ENCODE measurements around the gene YJEFN3. TPM values are rescaled to one million over a fixed set of nuclear protein-coding genes. Genes with fewer than 3 reads are reported as not detected.

YJEFN3 gene
- total RNA-seq = 4.9 TPM

- ATAC-seq = no peak
- DNase-seq (ENCODE audit: low spot score) = no peak
- intact Hi-C loops (cut with DNase I) = no loop called here
These were observed at the start of gene YJEFN3 for GRCh38 chr19:19528721-19529490. Gene YJEFN3, plus strand, starts transcription at chr19:19528911. Its CDS starts 22 bp downstream, at chr19:19528933.

GRCh38 chr19:19480688-19481087 is 48.0 kb upstream of the YJEFN3 start:
- intact Hi-C loops (cut with DNase I) = loop anchor here (5.0 kb wide), 1 partner anchor 118 kb away; no protein-coding TSS in a partner anchor
- ATAC-seq (no peak), DNase-seq (ENCODE audit: low spot score) (no peak)

- ATAC-seq = peak; percentile 39
- no peak for DNase-seq (ENCODE audit: low spot score)
- intact Hi-C loops (cut with DNase I) = loop anchor here (5.0 kb wide), 1 partner anchor 121 kb away; no protein-coding TSS in a partner anchor
These were observed 45.7 kb upstream of the YJEFN3 start for GRCh38 chr19:19482809-19483596.

- DNase-seq (ENCODE audit: low spot score) (no peak), ATAC-seq (no peak)
- intact Hi-C loops (cut with DNase I) = no loop called here
These were observed 43.3 kb upstream of the YJEFN3 start for GRCh38 chr19:19485161-19485997.

- intact Hi-C loops (cut with DNase I) = no loop called here
- ATAC-seq (no peak), DNase-seq (ENCODE audit: low spot score) (no peak)
These were observed 42.8 kb upstream of the YJEFN3 start for GRCh38 chr19:19485998-19486290.

GRCh38 chr19:19486343-19487076 is 42.2 kb upstream of the YJEFN3 start:
- intact Hi-C loops (cut with DNase I) = no loop called here
- DNase-seq (ENCODE audit: low spot score) (no peak), ATAC-seq (no peak)

GRCh38 chr19:19487077-19487949 is 41.4 kb upstream of the YJEFN3 start:
- ATAC-seq (no peak), DNase-seq (ENCODE audit: low spot score) (no peak)
- intact Hi-C loops (cut with DNase I) = no loop called here

GRCh38 chr19:19487950-19488874 is 40.5 kb upstream of the YJEFN3 start:
- intact Hi-C loops (cut with DNase I) = no loop called here
- ATAC-seq (no peak), DNase-seq (ENCODE audit: low spot score) (no peak)

- intact Hi-C loops (cut with DNase I) = no loop called here
- peak; percentile 88 for ATAC-seq
- DNase-seq (ENCODE audit: low spot score) = peak; percentile 89
These were observed 39.6 kb upstream of the YJEFN3 start for GRCh38 chr19:19488875-19489690.

- DNase-seq (ENCODE audit: low spot score) (no peak), ATAC-seq (peak; percentile 28)
- intact Hi-C loops (cut with DNase I) = loop anchor here (5.0 kb wide), 1 partner anchor 123 kb away; no protein-coding TSS in a partner anchor
These were observed 38.9 kb upstream of the YJEFN3 start for GRCh38 chr19:19489804-19490204.

- ATAC-seq (peak; percentile 69), DNase-seq (ENCODE audit: low spot score) (peak; percentile 89)
- intact Hi-C loops (cut with DNase I) = loop anchor here (5.0 kb wide), 1 partner anchor 123 kb away; no protein-coding TSS in a partner anchor
These were observed 38.3 kb upstream of the YJEFN3 start for GRCh38 chr19:19490214-19490968.

- intact Hi-C loops (cut with DNase I) = loop anchor here (5.0 kb wide), 1 partner anchor 124 kb away; no protein-coding TSS in a partner anchor
- no peak for DNase-seq (ENCODE audit: low spot score)
- no peak for ATAC-seq
These were observed 37.2 kb upstream of the YJEFN3 start for GRCh38 chr19:19491321-19492025.

- ATAC-seq (no peak), DNase-seq (ENCODE audit: low spot score) (no peak)
- intact Hi-C loops (cut with DNase I) = loop anchor here (5.0 kb wide), 1 partner anchor 125 kb away; no protein-coding TSS in a partner anchor
These were observed 36.6 kb upstream of the YJEFN3 start for GRCh38 chr19:19492026-19492610.

Measured in sciatic nerve (tissue), 2 donors.